CD4-positive, alpha-beta T cell (primary cell): ENCODE results near the gene NEK10. TPM values are rescaled to one million over a fixed set of nuclear protein-coding genes. Genes with fewer than 3 reads are reported as not detected.
A peak's percentile ranks its signal among the peaks of the same experiment; 100 is the strongest.

Experiments used
- ATAC-seq: fragments of 200-7000 bp; cut with Tn5 transposase; one replicate; pipeline ENCODE4 v1.10.0; 2022; ENCODE audit warnings: mild to moderate bottlenecking; ENCODE audit not compliant: poor library complexity
- CTCF ChIA-PET: fragments of 350-600 bp; sonication (Branson Sonifier 250); formaldehyde crosslinking; loops from one replicate; lab custom pipeline; 2021; ENCODE audit warnings: antibody characterized with exemption, inconsistent platforms; lab: Charles Lee
- POLR2A ChIA-PET: fragments of 350-600 bp; sonication (Branson Sonifier 250); formaldehyde crosslinking; loops from one replicate; lab custom pipeline; 2021; ENCODE audit warnings: antibody characterized with exemption, inconsistent platforms; lab: Charles Lee
- DNase-seq, 14 experiments: peaks; one replicate each; pipeline ENCODE4 v3.0.0-alpha.2; 2013 to 2020; ENCODE audit warnings: mixed read lengths in 2 of 14
- H3K27ac ChIP-seq, 2 donors: one replicate each; pipeline versions ENCODE4 v1.5.1 to v1.7.0; 2013; ENCODE audit warnings: low read length in 2 of 2, low read depth in 1 of 2, mild to moderate bottlenecking in 1 of 2
- H3K27me3 ChIP-seq, 2 experiments: 1 replicate in 1 of 2; 2 replicates in 1 of 2; pipeline versions ENCODE4 v1.6.1 to v1.7.0; 2013; ENCODE audit warnings: low read length in 2 of 2, control low read depth in 1 of 2, mild to moderate bottlenecking in 1 of 2, moderate library complexity in 1 of 2; ENCODE audit not compliant: insufficient read depth in 2 of 2, control insufficient read depth in 1 of 2
- H3K36me3 ChIP-seq: one replicate; pipeline ENCODE4 v1.6.1; 2013; ENCODE audit warnings: low read length, control low read depth; ENCODE audit not compliant: insufficient read depth
- H3K4me1 ChIP-seq: one replicate; pipeline ENCODE4 v1.6.1; 2013; ENCODE audit warnings: low read length, control low read depth; ENCODE audit not compliant: insufficient read depth
- H3K4me3 ChIP-seq: one replicate; pipeline ENCODE4 v1.5.1; 2013; ENCODE audit warnings: mild to moderate bottlenecking, low read length, moderate library complexity
- H3K9me3 ChIP-seq, 2 experiments: 1 replicate in 1 of 2; 2 replicates in 1 of 2; pipeline versions ENCODE4 v1.6.1 to v1.7.0; 2013; ENCODE audit warnings: low read length in 2 of 2, mild to moderate bottlenecking in 2 of 2, control low read depth in 1 of 2, moderate library complexity in 1 of 2; ENCODE audit not compliant: control insufficient read depth in 1 of 2, insufficient read depth in 1 of 2
- H3K27ac Mint-ChIP-seq: one replicate; pipeline ENCODE4 v1.8.0; 2020; ENCODE audit warnings: mixed read lengths
- H3K27me3 Mint-ChIP-seq: one replicate; pipeline ENCODE4 v1.8.0; 2021; ENCODE audit warnings: mixed read lengths
- H3K36me3 Mint-ChIP-seq: one replicate; pipeline ENCODE4 v1.8.0; 2021; ENCODE audit warnings: low read depth, mixed read lengths
- H3K4me1 Mint-ChIP-seq: one replicate; pipeline ENCODE4 v1.8.0; 2021; ENCODE audit warnings: low read depth, mixed read lengths
- H3K4me3 Mint-ChIP-seq: one replicate; pipeline ENCODE4 v1.8.0; 2020; ENCODE audit warnings: mild to moderate bottlenecking, mixed read lengths
- H3K9me3 Mint-ChIP-seq: one replicate; pipeline ENCODE4 v1.8.0; 2020; ENCODE audit warnings: mixed read lengths
- CTCF ChIP-seq: fragments of 200-600 bp; IDR thresholded peaks from one replicate; pipeline ENCODE4 v1.8.0; 2022; ENCODE audit warnings: antibody characterized with exemption, mild to moderate bottlenecking
- intact Hi-C, 2 experiments: fragments of 100-400 bp; cut with DNase I in 1 of 2; cut with micrococcal nuclease in 1 of 2; formaldehyde crosslinking; loops; one replicate each; pipeline versions ENCODE4 v1.15.1 to v1.9.0; 2023 to 2025; cut with DNase I, micrococcal nuclease
- total RNA-seq, 174 experiments: library from RNA in 2 of 174; stranded (reverse) in 2 of 174; gene quantifications; one replicate each; pipeline ENCODE4 v1.2.3 and lab custom pipeline; 2021 to 2026

The NEK10 gene
- total RNA-seq, 2 experiments from 2014 or later = 0.61 to 0.77 TPM

- DNase-seq (no peak), ATAC-seq (no peak)
- H3K4me1 Mint-ChIP-seq = no peaks in the 10 kb centered on the region
- H3K27ac Mint-ChIP-seq = no peak overlapping the region
- H3K4me1 ChIP-seq = no peaks in the 10 kb centered on the region
- H3K9me3 ChIP-seq = no peaks in the 10 kb centered on the region
- no peaks in the 10 kb centered on the region for H3K36me3 Mint-ChIP-seq
- CTCF ChIA-PET = interaction anchor here (0.5 kb wide), 1 partner anchor 29 kb away, joined by 3 read pairs; no protein-coding TSS in a partner anchor
- H3K4me3 Mint-ChIP-seq = no peak overlapping the region
- H3K27me3 Mint-ChIP-seq = peaks cover 5% of the 10 kb centered on the region
- H3K27me3 ChIP-seq = no peaks in the 10 kb centered on the region
- no peak overlapping the region for H3K4me3 ChIP-seq
- POLR2A ChIA-PET = no interaction called here
- intact Hi-C loops = no loop called here
- no peak overlapping the region for H3K27ac ChIP-seq
- H3K9me3 Mint-ChIP-seq = no peaks in the 10 kb centered on the region
- H3K36me3 ChIP-seq = no peaks in the 10 kb centered on the region
- no peak for TF ChIP-seq CTCF
These were observed 54.2 kb downstream of the NEK10 start for GRCh38 chr3:27315003-27315402.

GRCh38 chr3:27312044-27312668 lies 57.0 kb downstream of the NEK10 start:
- ATAC-seq (peak; percentile 61), DNase-seq (peak in 4 of 14 experiments; percentile 6 to 72 (median 70))
- no peaks in the 10 kb centered on the region for H3K9me3 Mint-ChIP-seq
- Histone ChIP-seq H3K4me1 (no peaks in the 10 kb centered on the region), H3K9me3 (no peaks in the 10 kb centered on the region), H3K4me3 (no peak overlapping the region), H3K27ac (no peak overlapping the region), H3K36me3 (no peaks in the 10 kb centered on the region), H3K27me3 (no peaks in the 10 kb centered on the region)
- ChIA-PET POLR2A (interaction anchor here (0.5 kb wide), 1 partner anchor 859 kb away, joined by 3 read pairs; no protein-coding TSS in a partner anchor), CTCF (interaction anchor here (1.6 kb wide), 1 partner anchor 346 kb away, joined by 3 read pairs; no protein-coding TSS in a partner anchor)
- no peaks in the 10 kb centered on the region for H3K4me1 Mint-ChIP-seq
- H3K27ac Mint-ChIP-seq = no peak overlapping the region
- peak; percentile 90 for TF ChIP-seq CTCF
- peaks cover 5% of the 10 kb centered on the region for H3K27me3 Mint-ChIP-seq
- intact Hi-C loops = loop anchor here (1.0 to 5.0 kb wide), 6 partner anchors 55 to 1020 kb away; partner anchors contain the start of gene NEK10 (in 1 of the 2)
- H3K4me3 Mint-ChIP-seq = no peak overlapping the region
- no peaks in the 10 kb centered on the region for H3K36me3 Mint-ChIP-seq

GRCh38 chr3:27311400-27311799 lies 57.8 kb downstream of the NEK10 start:
- Histone ChIP-seq H3K27ac (no peak overlapping the region), H3K36me3 (no peaks in the 10 kb centered on the region), H3K4me1 (no peaks in the 10 kb centered on the region), H3K27me3 (no peaks in the 10 kb centered on the region), H3K9me3 (no peaks in the 10 kb centered on the region), H3K4me3 (no peak overlapping the region)
- ChIA-PET POLR2A (interaction anchor here (0.5 kb wide), 2 partner anchors 54 to 860 kb away, joined by 3 to 4 read pairs; no protein-coding TSS in a partner anchor), CTCF (no interaction called here)
- ATAC-seq (no peak), DNase-seq (no peak)
- intact Hi-C loops = loop anchor here (5.0 kb wide), 2 partner anchors 56 to 1021 kb away; partner anchors contain the start of gene NEK10 (in 1 of the 2)
- H3K4me3 Mint-ChIP-seq = no peak overlapping the region
- no peak overlapping the region for H3K27ac Mint-ChIP-seq
- H3K27me3 Mint-ChIP-seq = peaks cover 5% of the 10 kb centered on the region
- TF ChIP-seq CTCF = no peak
- H3K4me1 Mint-ChIP-seq = no peaks in the 10 kb centered on the region
- H3K36me3 Mint-ChIP-seq = no peaks in the 10 kb centered on the region
- no peaks in the 10 kb centered on the region for H3K9me3 Mint-ChIP-seq
